GM21515 (cell line): ENCODE results near the gene CGN.

Experiments
- ATAC-seq: cut with Tn5 transposase; IDR thresholded peaks from one replicate; pipeline ENCODE4 v1.9.1; 2021; ENCODE audit not compliant: unreplicated experiment

CGN gene

DNA sequence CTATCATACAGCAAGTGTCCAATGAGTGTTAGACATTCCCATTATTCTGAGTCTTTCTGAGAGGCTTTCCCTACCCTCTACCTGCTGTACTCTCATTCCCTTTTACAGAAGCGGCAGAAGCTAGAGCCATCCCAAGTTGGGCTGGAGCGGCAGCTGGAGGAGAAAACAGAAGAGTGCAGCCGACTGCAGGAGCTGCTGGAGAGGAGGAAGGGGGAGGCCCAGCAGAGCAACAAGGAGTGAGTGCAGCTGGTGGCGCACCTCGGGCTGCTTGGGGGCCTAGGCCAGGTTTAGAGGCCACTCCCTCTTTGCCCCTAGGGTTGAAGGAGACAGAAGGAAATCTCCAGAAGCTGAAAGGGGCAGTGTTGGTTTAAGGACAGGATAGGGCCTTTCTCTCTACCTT lies 12.1 kb downstream of the CGN start:
- ATAC-seq, result no peak

DNA sequence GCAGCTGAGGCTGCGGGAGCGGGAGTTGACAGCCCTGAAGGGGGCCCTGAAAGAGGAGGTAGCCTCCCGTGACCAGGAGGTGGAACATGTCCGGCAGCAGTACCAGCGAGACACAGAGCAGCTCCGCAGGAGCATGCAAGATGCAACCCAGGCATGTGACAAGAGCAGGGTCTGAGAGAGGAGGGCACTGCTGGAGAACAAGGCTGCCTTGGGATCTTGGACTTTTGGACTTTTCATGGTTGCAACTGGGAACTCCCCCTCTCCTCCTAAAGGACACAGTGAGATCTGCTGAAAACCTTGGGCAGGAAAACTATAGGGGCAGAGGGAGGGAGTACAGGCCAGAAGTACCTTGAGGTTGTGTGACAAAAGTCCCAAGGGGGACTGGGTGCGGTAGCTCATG lies 13.5 kb downstream of the CGN start:
- ATAC-seq, result no peak

DNA sequence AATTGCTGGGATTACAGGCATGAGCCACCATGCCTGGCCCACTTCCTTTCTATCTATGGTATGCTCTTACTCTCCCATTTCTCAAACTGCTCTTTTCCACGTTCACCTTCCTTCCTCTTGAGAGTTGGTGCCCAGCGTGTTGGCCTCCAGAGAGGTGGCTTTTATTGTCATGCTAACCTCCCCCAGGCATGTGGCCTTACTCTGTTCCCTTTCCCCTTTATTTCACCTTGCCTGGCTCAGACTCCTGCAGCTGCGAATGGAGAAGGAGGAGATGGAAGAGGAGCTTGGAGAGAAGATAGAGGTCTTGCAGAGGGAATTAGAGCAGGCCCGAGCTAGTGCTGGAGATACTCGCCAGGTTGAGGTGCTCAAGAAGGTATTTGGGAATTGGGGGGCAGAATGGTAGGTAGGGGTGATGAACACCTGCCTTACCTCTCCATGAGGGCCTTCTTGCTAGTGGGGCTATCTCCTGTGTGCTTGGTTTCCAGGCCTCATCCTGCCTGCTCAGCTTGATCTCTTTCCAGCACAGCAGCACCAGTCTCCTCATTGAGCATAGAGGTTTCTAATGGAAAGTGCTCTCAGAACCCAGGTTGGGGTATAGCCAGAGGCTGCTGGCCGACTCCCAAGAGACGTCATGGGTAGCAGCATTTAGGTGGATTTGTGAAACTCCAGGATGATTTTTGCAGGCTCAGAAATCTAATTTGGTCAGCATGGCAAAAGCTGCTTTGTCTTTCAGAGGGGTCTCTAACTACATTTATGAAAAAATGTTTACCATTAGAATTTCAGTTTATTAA lies 15.7 kb downstream of the CGN start:
- no peak for ATAC-seq

GRCh38 chr1:151529211-151529702 lies 18.1 kb downstream of the CGN start:
- ATAC-seq, result no peak

- ATAC-seq, result no peak
Observed at GRCh38 chr1:151529781-151530180, 18.6 kb downstream of the CGN start.

GRCh38 chr1:151530461-151530860 lies 19.3 kb downstream of the CGN start:
- no peak for ATAC-seq

- no peak for ATAC-seq
Observed at GRCh38 chr1:151533870-151534269, 22.7 kb downstream of the CGN start.

GRCh38 chr1:151534662-151535278 lies 23.6 kb downstream of the CGN start:
- no peak for ATAC-seq

DNA sequence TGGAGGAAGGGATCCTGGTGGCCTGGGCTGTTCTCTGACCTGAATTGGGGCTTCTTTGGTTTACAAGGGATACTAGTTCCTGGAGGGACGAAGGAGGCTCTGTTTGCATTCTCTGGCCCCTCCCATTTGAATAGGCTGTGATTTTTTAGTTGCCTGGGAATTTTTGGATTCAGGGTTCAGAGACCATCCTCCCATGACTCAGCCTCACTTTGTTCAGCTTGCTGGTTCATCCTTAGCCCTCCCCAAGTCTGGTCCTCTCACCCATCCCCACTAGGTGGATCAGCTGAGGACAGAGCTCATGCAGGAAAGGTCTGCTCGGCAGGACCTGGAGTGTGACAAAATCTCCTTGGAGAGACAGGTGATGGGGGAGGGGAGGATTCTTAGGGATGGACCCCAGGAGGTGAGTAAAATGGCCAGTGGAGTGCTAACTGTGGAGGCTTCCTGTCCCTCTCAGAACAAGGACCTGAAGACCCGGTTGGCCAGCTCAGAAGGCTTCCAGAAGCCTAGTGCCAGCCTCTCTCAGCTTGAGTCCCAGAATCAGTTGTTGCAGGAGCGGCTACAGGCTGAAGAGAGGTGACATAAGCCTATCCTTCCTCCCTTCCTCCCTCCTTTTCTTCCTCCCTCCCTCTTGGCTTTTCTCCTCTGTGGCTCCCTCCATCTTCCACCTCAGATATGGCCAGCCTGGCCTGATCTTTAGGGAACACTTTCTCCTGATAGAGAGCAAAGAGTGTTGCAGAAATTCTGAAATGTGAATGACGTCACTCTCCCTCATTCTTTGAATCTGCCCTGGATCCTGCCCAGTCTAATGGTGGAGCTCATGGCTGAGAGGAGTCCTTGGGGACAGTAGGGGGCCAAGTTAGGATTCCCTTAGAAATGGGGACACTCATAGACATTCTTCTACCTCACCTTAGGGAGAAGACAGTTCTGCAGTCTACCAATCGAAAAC lies 24.4 kb downstream of the CGN start:
- no peak for ATAC-seq

DNA sequence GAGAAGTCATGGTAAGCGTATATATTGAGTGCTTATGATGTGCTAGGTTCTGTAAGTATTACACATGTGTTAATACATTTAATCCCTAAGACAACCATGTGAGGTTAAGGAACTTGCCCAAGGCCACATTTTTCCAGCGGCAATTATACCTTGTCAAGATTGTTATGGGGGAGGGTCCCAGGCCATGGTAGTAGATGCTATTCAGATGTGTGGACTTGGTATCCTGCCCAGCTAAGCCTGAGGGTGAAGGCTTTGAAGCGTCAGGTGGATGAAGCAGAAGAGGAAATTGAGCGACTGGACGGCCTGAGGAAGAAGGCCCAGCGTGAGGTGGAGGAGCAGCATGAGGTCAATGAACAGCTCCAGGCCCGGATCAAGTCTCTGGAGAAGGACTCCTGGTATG lies 25.3 kb downstream of the CGN start:
- no peak for ATAC-seq

GRCh38 chr1:151537112-151537511 lies 25.9 kb downstream of the CGN start:
- no peak for ATAC-seq

DNA sequence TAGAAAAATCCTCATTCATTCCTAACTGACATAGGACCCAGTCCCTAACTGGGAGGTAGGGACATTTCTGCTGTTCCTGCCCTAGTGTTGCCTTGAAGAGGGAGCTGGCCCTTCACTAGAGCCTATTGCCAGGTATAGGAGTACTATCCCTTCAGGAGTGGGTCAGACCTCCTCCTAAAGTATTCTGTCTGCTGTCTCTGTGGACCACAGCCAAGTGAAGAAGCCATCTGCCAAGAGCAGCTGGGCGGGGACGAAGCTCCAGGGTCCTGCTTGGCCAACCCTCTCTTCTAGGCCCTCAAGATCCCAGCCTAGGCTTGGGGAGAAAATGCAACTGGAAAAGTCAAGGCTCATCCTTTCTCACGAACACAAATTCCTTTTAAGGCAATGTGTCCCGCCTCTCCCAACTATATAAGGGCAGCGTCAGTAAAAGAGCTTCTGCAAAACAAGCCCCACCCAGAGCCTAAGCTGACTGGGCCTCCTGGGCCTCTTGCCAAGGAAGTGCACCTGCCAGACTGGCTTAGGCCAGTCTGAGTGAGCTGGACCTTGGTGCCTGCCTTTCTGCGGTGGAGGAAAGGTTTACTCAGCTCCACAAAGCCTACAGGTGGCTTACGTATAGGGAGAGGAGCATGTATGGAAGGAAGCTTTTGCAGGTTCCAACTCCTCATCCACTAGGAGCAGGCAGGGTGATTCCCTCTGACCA lies 28.3 kb downstream of the CGN start:
- ATAC-seq, result peak; percentile 27

- ATAC-seq, result peak; percentile 93
Observed at GRCh38 chr1:151540021-151540981, 29.1 kb downstream of the CGN start, which contains the start of gene TUFT1. TUFT1 (plus strand) TSS chr1:151540309; CDS start chr1:151540367, 58 bp downstream.

DNA sequence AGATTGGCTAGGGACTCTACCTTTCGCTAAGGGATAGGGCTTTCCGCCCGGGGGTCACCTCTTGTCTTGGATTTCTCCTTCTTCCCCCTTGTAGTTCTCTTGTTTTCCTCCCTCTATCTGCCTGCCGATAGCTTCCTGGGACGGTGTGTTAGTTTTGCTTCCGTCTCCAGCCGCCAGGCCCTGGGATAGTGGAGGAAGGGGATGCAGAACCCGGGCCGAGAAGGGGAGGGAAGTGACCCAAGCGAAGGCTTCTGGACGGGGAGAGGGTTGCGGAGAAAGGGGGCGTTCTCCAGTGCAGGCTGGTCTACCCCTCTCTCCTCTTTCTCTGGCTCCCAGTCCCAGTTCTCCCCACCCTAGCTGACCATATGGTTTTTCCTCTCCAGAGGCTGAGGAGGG lies 29.8 kb downstream of the CGN start:
- ATAC-seq, result no peak

DNA sequence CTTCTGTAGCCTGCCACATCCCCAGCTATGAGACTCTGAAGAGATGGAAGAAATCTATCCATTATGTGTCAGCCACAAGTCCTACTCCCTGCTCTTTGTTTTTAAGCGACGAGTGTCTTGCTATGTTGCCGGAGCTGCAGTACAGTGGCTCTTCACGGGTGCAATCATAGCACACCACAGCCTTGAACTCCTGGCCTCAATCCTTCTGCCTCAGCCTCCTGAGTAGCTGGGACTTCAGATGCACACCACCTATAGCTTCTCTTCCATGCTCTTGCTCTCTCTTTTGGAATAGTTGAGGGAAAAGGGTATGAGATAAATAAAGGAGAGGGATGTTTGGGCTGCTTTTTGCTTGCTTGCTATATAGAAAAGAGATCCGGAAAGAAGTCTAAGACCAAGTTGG lies 30.6 kb downstream of the CGN start:
- no peak for ATAC-seq

- ATAC-seq, result no peak
Observed at GRCh38 chr1:151542710-151543129, 31.5 kb downstream of the CGN start.

DNA sequence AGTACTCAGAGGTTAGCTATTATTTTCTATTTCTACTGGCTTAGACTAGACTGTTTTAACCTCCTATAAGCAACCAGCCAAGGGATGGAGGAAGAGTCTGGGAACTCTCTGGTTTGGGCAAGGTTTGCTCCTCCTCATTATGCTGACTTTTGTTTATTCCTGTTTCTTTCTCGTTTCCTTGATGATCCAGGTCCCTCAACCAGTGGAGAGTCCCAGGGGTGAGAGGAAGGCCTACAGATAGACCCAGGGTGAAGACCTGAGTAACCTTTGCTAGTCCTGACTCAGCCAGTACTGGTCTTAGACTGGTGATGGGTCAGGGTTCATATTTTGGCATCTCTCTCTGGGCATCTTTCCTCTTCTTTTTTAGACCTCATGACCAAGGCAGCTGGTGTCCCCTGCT lies 34.4 kb downstream of the CGN start:
- ATAC-seq, result no peak

- ATAC-seq, result no peak
Observed at GRCh38 chr1:151546011-151546925, 35.1 kb downstream of the CGN start.
